Urothelium cell line (cell line): Measurements from ENCODE around the gene PLPP7.
"Not testable (repeated sequence)": the region's sequence is repeated elsewhere in the genome, so short reads cannot be mapped to it uniquely, and the experiment has no call there.

Source experiments
- DNase-seq: peaks from one replicate; pipeline ENCODE4 v3.0.0; 2011; ENCODE audit warnings: low spot score, mixed read lengths
- FAIRE-seq: peaks from 2 replicates; lab custom pipeline; 2011; peaks lifted over from hg19 to GRCh38; lab: Jason Lieb, UNC

Gene PLPP7

DNA sequence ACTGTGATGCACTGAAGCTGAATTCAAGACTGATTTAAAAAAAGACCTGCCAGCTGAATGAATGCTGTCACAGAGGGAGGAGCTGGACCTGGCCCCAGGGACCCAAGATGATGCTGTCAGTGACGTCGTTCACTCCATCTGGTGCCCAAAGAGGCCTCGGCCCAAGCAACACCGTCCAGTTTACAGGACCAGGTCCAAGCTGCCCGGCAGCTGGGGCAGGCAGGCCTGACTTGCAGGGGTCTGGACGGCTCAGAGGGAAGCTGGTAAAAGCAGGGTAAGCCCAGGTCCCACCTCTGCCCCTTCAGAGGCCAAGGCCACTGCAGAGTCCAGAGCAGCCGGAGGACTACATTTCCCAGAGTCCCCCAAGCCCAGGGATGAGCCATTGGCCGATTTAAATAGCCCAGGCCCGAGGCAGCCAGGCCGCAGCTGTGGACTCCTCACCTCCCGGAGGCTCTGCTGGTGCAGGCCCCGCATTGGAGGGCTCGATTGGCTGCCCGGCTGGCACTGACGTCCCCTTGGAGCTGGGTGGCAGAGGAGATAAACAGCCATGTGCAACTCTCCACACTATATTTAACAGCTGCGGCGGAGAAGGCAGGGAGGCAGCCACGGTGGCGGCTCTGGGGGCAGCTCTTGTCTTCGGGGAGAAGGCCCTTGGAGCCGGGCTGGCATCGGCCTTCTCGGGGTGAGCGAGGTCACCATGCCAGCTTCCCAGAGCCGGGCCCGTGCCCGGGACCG, at the start of gene PLPP7:
Gene PLPP7, plus strand, starts transcription at position 423 of the 735 bp plus-strand sequence. Its CDS starts 275 bp downstream, at position 698.
- FAIRE-seq (no peak), DNase-seq (peak; percentile 52)

DNA sequence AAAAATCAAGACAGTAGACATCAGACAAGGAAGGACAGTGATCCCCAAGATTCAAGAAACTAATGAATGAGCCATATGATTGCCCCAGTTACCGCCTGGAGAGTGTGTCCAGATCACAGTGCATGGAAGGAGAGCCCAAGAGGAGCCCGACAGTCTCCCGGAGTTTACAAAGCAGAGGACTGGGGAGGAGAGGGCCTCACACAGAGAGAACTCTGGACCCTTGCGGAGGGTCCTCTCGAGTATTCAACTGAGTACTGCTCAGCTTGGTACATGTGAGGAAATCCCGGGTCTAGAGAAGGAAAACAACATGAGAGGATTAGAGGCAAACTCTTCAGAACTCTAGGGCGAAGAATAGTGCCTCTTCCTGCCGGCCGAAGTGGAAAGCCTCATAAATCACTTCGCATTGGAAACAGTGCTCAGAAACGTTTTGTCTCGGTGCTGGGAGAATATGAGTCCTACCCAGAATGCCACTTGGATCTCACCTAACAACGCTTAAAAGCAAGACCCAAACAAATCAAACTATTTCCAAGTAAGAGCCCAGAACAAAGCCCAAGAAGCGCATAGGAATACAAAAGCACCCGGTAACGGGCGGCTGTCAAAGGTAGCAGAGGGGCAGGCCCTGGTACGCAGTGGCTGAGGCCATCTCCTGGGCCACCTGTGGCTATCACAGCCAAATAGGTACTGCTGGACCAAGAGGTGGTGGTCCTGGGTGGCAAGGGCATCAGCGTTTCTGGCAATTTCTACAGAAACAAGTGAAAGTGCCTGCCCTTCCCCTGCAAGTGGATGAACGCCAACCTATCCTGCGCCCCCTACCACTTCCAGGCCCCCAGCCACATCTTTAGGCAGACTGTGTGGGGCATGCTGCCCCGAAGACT, 49.2 kb upstream of the PLPP7 start:
- no peak for FAIRE-seq
- no peak for DNase-seq

DNA sequence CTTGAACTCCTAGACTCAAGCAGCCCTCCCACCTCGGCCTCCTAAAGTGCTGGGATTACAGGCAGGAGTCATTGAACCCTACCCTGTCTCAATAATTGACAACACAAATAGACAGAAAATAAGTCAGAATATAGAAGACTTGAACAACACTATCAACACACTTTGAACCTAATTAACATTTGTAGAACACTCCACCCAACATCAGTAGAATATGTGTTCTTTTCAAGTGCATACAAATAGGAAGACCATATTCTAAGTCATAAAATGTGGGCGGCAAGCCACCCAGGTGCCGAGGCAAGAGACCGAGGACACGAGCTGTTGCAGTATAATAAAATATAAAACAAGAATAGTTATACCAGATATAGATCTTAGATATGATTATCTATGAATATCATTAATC, 45.2 kb upstream of the PLPP7 start:
- not testable (repeated sequence) for DNase-seq, FAIRE-seq

DNA sequence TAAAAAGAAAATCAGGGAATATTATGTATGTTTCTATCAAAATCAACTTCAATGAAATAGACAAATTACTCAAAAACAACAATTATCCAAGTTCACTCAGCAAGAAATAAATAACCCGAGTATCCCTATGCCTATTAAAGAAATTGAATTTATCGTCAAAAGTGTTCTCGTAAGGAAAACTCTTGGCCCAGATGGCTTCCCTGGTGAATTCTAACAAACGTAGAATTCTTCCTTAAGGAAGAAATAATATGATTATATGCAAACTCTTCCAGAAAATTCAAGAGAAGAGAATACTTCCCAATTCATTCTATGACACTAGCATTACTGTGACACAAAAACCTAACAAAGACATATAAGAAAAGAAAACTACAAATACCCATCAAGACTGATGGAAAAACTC, 42.9 kb upstream of the PLPP7 start:
- DNase-seq (no peak), FAIRE-seq (no peak)

DNA sequence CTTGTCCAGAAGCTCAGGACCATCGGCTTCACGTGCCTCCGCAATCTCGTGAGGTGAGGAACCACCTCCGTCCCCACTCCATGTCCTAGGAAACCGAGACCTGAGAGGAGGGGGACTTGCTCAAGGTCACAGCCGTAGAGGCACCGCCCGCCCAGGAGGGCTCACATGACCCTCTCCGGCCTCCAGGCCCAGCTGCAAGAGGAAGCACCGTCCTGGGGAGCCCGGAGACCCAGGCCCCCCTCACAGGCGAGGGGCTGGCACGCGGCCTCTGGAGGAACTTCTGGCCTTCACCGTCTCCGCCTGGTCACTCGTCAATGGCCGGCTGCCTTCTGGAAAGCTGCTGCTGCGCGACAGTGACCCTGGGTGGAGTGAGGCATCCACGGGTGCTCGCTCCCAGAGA, 37.4 kb upstream of the PLPP7 start:
- no peak for FAIRE-seq
- DNase-seq = no peak

DNA sequence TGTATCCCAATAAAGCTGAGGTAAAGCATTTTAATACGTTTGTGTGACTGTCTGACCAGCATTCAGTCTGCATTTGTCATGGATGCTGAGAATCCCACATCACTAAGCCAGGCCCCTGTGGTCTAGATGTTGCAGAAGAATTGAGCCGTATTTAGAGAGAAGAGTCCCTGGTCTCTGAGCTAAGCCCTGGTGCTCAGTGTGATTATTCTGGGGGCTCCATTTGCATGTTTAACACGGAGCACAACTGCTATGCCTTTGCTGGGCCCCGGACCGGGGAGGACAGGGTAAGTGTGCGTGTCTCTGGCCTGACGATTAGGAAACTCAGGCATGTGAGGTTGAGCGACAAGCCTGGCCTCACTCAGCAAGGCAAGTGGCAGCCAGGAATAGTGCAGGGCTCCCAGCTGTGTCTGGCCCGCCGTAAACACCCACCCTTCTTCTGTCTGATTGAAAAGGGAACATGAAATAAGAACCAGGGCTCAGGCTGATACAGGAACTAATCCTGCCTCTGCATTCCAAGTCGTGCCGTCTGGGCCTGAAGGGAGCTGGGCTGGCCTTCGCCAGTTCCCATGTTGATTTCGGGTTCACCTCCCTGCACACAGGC, 35.5 kb upstream of the PLPP7 start:
- DNase-seq (no peak), FAIRE-seq (no peak)

DNA sequence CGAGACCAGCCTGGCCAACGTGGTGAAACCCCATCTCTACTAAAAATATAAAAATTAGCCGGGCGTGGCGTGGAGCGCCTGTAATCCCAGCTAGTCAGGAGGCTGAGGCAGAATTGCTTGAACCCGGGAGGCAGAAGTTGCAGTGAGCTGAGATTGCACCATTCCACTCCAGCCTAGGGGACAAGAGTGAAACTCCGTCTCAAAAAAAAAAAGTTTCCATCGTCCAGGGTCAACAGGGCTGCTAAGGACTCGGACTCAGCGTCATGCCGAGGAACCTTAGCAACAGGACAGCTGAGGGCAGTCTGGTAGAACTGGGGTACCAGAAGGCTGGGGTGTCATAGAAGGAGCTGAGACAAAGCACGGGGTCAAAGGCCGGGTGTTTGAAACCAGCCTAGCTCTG, 34.9 kb upstream of the PLPP7 start:
- FAIRE-seq = no peak

DNA sequence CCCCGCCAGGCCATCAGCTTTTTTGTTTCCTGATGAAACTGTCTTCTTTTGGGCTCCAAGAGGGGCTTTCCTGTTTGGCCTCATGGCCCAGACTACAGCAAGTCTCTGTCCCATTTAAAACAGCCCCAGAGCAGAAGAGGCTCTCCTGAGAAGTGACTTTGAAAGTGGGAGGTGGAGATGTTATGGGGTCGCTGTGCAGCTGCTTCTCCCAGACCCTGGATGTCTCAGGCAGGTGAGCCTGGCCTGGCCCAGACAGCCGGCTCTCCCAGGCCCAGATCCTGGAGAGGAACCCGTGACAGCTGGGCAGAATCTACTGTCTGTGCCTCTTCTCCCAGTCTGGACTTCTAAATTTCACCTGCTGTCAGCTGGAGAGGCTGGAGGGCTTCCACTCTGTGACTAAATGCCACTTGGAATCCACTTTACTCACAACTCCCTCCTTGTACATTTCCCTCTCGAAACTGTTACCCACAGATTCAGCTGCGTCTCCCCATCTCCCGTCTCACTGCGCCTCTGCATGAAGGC, 33.8 kb upstream of the PLPP7 start:
- no peak for FAIRE-seq
- no peak for DNase-seq

More for the DNA sequence above, 34.9 kb upstream of the PLPP7 start:
- DNase-seq = no peak

DNA sequence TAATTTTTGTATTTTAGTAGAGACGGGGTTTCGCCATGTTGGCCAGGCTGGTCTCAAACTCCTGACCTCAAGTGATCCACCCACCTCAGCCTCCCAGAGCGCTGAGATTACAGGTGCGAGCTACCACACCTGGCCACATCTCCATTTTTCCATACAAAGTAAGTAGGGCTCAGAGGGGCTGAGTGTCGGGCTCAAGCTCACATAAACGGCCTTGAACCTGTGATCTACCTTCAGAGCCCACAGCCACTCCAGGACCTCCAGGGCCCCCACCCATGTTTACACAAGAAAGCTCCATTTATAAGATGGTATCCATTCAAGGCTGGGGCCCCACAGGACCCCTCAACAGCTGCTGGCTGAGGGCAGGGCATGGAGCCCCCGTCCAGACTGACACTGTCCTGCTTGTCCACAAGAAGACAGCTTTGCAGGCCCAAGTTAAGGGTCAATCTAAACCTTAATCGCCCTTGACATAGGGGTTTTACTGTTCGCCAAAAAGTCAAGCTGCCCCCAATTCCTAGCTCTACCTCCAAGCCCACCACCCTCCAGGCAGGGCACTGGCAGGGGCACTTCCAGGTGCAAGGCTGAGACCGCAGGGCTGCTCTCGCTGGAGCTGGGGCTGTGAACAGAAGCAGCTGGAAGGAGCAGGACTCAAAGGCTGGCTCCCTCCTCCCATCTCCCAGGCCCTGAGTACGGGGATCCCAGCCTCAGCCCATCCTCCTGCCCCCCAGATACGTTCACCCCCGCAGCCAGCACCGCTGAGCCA, 32.1 kb upstream of the PLPP7 start:
- DNase-seq = no peak

DNA sequence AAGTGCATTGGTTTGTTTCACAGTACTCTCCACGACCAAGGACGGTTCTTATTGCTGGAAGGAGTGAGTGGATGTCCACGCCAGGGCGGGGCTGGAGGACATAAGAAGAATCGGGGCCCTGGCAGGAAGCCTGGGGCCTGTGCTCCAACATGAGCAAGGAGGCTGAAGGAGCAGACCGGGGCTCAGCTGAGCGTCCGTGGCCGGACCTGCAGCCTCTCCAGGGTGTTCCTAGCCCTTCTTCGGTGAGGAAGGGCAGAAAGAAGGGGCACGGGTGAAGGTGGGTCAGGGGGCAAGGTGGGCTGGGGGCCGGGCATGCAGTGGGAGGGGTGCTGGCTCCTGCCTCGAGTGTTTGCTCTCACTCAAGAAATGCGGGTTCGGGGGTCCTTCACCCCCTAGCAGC, 31.3 kb upstream of the PLPP7 start:
- no peak for DNase-seq
- FAIRE-seq = no peak

More for the DNA sequence above, 32.1 kb upstream of the PLPP7 start:
- FAIRE-seq = no peak

DNA sequence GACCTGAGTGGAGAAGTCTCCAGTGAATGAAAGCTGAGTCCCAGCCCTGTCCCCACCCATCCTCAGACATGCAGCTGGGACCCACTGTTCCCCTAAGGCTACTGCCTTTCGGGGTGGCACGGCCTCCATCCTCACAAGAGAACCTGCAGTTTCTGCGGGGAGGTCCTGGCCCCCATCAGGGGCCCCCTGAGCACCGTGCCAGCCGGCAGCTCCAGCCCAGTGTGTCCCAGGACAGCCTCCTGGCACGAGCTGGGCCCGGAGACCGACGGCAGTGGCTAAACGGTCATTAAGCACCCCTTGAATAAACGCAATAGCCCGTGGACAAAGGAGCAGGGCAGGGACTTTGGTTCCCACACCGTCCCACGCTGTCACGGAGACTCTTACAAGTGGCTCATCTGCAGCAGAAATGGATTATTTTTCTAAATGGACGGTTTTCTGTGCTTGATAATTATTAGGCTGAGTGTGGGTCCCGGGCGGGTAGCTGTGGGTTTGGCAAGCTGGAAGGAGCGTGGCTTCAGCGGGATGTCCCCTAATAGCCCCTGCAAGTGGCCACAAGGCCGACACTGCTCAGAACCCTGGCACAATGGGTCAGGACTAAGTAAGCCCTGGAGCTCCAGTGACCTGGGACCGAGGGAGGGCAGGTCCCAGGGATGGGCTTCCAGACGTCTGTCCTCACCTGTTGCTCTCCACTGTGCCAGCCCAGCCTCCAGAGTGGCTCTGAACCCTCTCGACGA, 30.7 kb upstream of the PLPP7 start:
- DNase-seq = no peak
- no peak for FAIRE-seq

DNA sequence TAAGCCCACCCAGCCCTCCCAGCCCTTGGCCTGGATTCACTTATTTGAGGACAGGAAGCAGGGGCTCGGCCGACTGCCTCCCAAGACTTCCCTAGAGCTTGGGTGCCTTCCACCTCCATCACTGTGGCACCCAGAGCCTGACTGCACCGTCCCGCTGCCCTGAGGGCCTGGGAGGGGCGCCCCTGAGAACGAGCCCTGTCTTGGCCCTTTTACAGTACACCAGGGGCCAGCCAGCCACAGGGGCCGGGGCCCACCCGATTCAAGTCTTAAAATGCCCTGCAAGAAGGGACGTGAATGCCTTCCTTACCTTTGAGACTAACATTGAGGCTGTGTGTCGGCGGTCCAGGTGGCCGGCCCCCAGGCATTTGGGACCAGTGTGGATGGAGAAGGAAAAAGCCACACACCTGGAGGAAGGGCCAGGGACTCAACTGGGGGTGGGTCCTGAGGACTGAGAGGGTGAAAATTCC, 30.1 kb upstream of the PLPP7 start:
- no peak for DNase-seq
- FAIRE-seq = no peak

DNA sequence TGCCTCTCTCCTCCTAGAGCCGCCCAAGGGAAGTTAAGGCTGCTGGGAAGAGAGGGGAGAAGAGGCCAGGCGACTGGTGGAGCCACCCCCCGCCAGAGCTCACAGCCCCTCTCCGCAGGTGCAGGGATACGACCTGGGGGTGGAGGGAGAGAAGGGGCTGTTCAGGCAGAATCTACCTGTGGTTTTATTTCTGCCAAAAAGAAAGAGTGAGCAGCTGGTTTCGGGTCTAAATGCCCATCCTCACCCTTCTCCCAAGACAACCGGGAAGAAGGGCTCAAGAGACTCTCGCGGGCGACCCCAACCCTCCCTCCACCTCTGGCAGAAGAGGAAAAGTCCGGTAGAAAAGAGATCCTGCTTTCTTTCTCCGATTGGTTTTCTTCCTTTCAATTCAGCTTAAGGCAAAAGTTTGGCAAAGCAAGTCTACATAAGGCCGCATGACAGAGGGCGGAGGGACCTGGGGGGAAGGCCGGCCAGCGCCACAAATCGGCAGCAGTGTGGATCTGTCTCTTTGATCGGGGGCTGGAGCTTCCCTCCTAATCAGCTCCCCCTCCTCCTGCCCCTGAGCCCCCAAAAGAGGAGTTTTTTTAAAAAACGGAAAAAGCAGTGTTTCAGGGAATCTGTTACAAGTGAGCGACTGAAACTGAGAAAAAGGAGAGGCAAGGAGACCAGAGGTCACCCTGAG, 29.5 kb upstream of the PLPP7 start:
- no peak for FAIRE-seq
- no peak for DNase-seq

DNA sequence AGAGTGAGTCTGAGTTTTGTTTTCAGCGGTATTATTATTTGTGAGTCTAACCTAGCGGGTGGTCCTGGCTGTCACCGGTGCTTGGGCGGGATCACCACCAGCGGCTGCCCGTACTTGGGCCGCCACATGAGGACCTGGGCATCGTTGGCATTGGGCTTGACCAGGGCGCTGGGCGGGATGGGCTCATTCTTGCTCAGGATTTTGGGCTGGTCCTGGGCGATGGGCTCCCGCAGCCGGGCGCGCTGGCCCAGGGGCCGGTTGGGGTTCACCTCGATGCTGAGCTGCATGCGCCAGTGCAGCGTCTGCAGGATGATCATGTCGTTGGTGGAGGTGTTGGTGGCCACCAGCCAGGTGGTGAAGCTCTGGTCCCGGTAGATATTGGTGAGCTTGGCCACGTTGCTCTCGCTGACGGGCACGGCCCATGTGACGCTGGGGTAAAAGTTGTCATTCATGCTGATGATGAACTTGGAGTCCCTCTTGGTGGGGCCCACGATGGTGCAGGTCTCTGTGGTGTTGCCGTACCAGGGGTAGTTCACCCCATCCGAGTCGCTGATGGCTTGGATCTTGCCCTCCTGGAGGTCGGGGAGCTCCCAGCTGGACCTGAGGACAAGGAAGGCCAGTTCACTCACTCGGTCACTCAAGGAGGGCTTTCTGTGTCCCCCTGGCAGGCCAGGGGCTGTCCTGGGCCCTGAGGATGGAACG, 28.6 kb upstream of the PLPP7 start:
- FAIRE-seq = no peak
- DNase-seq = no peak

DNA sequence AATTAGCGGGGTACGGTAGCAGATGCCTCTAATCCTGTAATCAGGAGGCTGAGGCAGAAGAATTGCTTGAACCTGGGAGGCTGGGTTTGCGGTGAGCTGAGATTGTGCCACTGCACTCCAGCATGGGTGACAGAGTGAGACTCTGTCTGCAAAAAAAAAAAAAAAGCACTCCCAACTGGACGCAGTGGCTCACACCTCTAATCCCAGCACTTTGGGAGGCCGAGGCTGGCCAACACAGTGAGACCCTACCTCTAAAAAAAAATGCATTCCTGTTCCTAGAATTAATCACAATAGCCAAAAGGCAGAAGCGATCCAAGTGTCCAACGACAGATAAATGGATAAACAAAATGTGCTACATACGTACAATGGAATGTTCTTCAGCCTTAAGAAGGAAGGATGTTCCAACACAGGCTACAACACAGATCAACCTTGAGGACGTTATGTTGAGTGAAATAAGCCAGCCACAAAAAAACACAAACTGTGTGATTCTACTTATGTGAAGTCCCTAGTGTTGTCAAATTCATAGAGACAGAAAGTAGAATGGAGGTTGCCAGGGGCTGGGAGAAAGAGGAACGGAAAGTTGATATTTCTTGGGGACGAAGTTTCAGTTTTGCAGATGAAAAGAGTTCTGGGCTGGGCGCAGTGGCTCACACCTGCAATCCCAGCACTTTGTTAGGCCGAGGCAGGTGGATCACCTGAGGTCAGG, 27.0 kb upstream of the PLPP7 start:
- DNase-seq (no peak), FAIRE-seq (no peak)

DNA sequence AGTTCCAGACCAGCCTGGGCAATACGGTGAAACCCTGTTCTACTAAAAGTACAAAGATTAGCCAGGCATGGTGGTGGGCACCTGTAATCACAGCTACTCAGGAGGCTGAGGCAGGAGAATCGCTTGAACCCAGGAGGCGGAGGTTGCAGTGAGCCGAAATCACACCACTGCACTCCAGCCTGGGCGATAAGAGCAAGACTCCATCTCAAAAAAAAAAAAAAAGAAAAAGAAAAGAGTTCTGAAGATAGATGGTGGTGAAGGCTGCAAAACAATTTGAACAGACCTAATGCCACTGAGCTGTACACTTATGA, 26.5 kb upstream of the PLPP7 start:
- not testable (repeated sequence) for FAIRE-seq, DNase-seq

DNA sequence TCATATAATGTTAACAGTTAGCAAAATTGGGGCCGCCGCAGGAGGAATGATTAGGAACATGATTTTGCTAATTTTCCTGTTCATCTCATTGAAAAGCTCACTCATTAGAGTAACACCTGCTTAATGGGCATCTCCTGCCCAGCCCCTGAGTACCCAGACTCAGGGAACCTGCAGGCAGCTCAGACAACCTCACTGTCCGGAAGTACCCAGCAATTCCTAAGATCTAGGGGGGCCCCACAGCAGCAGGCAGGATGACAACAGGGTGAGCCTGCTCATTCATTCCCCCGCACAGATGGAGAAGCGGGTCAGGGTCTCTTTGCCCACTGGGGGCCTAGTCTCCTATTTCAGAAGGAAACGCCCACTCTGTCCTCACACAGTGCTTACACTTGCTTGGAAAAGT, 25.8 kb upstream of the PLPP7 start:
- no peak for FAIRE-seq
- no peak for DNase-seq

DNA sequence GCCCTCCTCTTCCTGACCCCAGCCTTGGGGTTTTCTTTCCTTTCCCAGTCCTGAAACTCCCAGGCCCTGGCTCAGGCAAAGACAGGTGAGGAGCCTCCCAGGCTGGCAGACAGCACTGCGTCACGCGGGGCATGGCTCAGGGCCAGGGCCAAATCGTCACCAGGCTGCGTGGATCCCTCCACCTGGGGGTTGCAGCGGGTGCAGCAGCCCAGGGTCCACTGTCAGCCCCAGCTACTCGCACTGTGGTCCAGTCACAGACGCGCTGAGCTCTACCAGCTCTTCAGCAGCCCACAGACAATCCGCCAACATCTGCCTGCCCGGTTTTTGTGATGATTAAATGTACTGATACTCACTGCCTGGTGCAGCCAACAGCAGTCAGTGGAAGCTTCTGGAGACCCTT, 25.3 kb upstream of the PLPP7 start:
- DNase-seq (no peak), FAIRE-seq (no peak)
